Fibroblast of mammary gland (primary cell): ENCODE data around the gene PRDM2.

Experiments used
- DNase-seq: peaks from one replicate; pipeline ENCODE4 v3.0.0-alpha.2; 2010; ENCODE audit warnings: low read depth
- H3K4me3 ChIP-seq: 2 replicates; pipeline ENCODE4 v1.5.1; 2011; ENCODE audit warnings: low read depth, mild to moderate bottlenecking, low read length, moderate library complexity; ENCODE audit not compliant: control insufficient read depth
- TF ChIP-seq, protein P1 (sequence below): conservative IDR thresholded peaks from 2 replicates; pipeline ENCODE4 v1.5.1; 2011; ENCODE audit warnings: low read depth, low read length, inconsistent platforms; ENCODE audit not compliant: control insufficient read depth, insufficient read depth

PRDM2 gene

DNA sequence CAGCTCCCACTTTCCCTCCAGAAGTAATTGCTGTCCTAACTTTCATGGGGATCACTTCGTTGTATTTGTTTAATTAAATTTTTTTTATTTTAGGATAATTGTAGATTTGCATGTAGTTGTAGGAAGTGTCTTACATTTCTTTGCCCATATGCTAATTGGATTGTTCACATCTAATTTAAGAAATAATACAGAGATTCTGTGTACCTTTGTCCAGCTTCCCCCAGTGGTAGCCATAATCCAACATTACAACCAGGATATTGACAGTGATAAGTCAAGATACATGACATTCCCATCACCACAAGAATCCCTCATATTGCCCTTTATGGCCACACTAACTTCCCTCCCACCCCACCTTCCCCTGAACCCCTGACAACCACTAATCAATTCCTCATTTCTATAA lies 136.6 kb downstream of the PRDM2 start:
- no peak for DNase-seq
- TF ChIP-seq, protein P1, sequence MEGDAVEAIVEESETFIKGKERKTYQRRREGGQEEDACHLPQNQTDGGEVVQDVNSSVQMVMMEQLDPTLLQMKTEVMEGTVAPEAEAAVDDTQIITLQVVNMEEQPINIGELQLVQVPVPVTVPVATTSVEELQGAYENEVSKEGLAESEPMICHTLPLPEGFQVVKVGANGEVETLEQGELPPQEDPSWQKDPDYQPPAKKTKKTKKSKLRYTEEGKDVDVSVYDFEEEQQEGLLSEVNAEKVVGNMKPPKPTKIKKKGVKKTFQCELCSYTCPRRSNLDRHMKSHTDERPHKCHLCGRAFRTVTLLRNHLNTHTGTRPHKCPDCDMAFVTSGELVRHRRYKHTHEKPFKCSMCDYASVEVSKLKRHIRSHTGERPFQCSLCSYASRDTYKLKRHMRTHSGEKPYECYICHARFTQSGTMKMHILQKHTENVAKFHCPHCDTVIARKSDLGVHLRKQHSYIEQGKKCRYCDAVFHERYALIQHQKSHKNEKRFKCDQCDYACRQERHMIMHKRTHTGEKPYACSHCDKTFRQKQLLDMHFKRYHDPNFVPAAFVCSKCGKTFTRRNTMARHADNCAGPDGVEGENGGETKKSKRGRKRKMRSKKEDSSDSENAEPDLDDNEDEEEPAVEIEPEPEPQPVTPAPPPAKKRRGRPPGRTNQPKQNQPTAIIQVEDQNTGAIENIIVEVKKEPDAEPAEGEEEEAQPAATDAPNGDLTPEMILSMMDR, result no peak

DNA sequence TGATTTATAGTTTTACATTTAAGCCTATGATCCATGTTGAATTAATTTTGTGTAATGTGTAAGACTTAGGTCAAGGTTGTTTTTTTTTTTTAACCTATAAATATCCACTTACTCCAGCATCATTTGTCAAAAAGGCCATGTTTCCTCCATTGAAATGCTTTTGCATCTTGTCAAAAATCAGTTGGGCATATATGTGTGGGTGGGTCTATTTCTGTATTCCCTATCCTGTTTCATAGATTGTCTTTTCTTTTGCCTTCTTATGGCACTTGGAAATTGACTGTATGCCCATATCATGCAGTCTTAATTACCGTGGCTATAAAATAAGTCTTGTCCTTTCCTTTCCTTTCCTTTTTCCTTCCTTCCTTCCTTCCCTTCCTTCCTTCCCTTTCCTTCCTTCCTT lies 138.2 kb downstream of the PRDM2 start:
- DNase-seq, result no peak
- H3K4me3 ChIP-seq, result no peak overlapping the region
- TF ChIP-seq, protein P1, result no peak

More for the DNA sequence above, 136.6 kb downstream of the PRDM2 start:
- H3K4me3 ChIP-seq, result no peak overlapping the region

DNA sequence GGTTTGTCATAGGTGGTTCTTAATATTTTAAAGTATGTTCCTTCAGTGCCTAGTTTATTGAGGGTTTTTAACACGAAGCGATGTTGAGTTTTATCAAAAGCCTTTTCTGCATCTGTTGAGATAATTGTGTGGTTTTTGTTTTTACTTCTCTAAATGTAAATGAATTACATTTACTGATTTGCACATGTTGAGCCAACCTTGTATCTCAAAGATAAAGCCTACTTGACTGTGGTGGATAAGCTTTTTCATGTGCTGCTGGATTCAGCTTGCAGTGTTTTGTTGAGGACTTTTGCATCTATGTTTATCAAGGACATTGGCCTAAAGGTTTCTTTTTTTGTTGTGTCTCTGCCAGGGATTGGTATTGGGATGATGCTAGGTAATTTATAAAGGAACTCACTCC lies 142.5 kb downstream of the PRDM2 start:
- TF ChIP-seq, protein P1, result no peak
- H3K4me3 ChIP-seq, result no peak overlapping the region
- DNase-seq, result no peak

DNA sequence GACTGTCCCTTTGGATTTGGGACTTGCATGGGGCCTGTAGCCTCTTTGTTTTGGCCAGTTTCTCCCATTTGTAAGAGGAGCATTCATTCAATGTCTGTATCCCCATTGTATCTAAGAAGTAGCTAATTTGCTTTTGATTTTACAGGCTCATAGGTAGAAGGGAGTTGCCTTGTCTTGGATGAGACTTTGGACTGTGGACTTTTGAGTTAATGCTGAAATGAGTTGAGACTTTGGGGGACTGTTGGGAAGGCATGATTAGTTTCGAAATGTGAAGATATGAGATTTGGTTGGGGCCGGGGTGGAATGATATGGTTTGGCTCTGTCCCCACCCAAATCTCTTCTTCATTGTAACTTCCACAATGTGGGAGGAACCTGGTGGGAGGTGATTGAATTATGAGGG lies 151.7 kb downstream of the PRDM2 start:
- TF ChIP-seq, protein P1, result no peak
- DNase-seq, result no peak
- H3K4me3 ChIP-seq, result no peak overlapping the region

DNA sequence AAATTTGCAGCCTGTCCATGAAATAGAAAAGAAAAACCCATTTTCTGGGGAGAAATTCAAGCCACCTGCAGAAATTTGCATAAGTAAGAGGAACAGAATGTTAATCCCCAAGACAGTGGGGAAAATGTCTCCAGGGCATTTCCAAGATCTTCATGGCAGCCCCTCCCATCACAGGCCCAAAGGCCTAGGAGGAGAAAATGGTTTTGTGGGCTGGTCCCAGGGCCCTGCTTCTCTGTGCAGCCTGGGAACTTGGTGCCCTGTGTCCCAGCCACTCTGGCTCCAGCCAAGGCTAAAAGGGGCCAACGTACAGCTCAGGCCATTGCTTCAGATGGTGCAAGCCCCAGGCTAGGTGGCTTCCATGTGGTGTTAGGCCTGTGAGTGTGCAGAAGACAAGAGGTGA lies 155.6 kb downstream of the PRDM2 start:
- DNase-seq, result no peak
- H3K4me3 ChIP-seq, result no peak overlapping the region
- TF ChIP-seq, protein P1, result no peak

DNA sequence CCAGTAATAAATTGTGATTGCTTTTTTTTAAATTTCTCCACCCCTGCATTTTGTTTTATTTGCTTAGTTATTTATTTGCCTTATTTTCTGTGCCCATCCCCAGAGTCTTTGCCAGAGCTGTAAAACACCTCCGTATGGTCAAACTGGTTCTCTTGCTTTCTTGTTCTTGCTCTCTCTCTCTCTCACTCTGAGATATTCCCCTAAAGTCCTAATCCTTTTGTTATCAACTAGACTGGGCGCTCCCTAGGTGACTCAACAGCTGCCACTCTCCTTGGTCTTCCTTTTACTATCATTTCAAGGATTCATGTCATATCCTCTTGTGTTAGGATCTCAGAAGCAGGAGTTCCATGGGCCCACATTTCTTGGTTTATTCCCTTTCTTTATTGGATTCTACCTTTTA lies 160.0 kb downstream of the PRDM2 start:
- TF ChIP-seq, protein P1, result no peak
- H3K4me3 ChIP-seq, result no peak overlapping the region
- DNase-seq, result no peak

DNA sequence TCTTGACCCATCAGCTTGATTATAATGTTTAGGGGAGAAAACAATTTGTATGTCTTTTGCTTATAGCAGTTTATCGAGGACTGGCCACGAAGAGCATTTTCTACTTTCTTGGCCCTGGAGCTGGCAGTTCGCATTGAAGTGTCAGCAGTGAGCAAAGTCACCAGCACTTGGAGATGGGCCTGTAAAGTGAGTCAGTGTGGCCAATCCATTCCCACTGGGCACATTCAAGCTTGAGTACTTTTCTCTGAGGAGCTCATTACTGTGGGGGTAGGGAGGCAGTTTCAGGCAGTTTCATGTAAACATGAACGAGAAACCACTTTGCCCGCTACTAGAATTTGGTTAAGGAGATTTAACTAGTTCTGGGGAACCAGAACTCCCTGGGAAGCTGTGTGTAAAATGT lies 164.8 kb downstream of the PRDM2 start:
- no peak overlapping the region for H3K4me3 ChIP-seq
- TF ChIP-seq, protein P1, result no peak
- peak; percentile 31 for DNase-seq
